ENCODE measurements around the gene ACTMAP.

Gene ACTMAP

GRCh38 chr19:40747536-40747935 lies 2.7 kb downstream of the ACTMAP start:
- H3K4me1 ChIP-seq (ENCODE audit: control insufficient read depth, insufficient read depth, low read length), result peaks cover 16% of the 10 kb centered on the region
- ChIA-PET CTCF (interaction anchor here (0.6 to 3.4 kb wide), 4 partner anchors 14 to 119 kb away, joined by 3 to 38 read pairs (median 4); no protein-coding TSS in a partner anchor), POLR2A (interaction anchor here (0.6 to 2.1 kb wide), 3 partner anchors 31 to 86 kb away, joined by 4 to 7 read pairs (median 6); partner anchors contain the start of genes COQ8B, ITPKC and RAB4B)

DNA sequence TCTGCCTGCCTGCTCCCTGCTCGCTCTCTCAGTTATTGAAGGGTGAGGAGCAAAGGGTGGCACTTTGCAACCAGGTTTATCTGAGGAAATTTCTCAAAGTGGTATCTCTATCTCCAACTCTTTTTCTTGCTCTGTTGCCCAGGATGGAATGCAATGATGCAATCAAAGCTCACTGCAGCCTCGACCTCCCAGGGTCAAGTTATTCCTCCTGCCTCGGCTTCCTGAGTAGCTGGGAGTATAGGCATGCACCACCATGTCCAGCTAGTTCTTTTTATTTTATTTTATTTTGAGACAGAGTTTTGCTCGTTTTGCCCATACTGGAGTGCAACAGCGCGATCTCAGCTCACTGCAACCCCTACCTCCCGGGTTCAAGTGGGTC lies 4.9 kb downstream of the ACTMAP start:
- no peaks in the 10 kb centered on the region for H3K9me3 ChIP-seq (ENCODE audit: control insufficient read depth, insufficient read depth, low read depth, low read length)
- POLR2A ChIA-PET, result interaction anchor here (0.6 to 4.2 kb wide), 7 partner anchors 9 to 135 kb away, joined by 4 to 30 read pairs (median 6); partner anchors contain the start of genes COQ8B, EGLN2, ITPKC and RAB4B
- no peak overlapping the region for H3K4me3 ChIP-seq (ENCODE audit: low read depth, low read length)
- TF ChIP-seq GLIS1 (tag by site-specific recombination; IDR thresholded peaks at IDR 0.05), result peak; percentile 94
- TF ChIP-seq ZNF654 (tag by site-specific recombination; IDR thresholded peaks at IDR 0.05; ENCODE audit: low read depth), result no peak
- peak; percentile 80 for TF ChIP-seq OSR2 (tag by site-specific recombination; IDR thresholded peaks at IDR 0.05)
- peak; percentile 42; the same call in 1 of the 2 replicates for TF ChIP-seq ZIC2 (tag by site-specific recombination; IDR thresholded peaks at IDR 0.05)
- CTCF ChIA-PET, result interaction anchor here (0.6 to 3.3 kb wide), 9 partner anchors 9 to 604 kb away, joined by 3 to 23 read pairs (median 6); partner anchors contain the start of genes COQ8B and ITPKC
- H3K27ac ChIP-seq (ENCODE audit: extremely low read depth, low read depth, low read length), result peak overlapping the region; percentile 49; the same call in 1 of the 2 replicates
- peaks cover 13% of the 10 kb centered on the region for H3K4me1 ChIP-seq (ENCODE audit: control insufficient read depth, insufficient read depth, low read length)
- peaks cover 49 to 54% of the 10 kb centered on the region in 2 experiments; a peak in 2 of 3 replicates for H3K36me3 ChIP-seq (ENCODE audit: control insufficient read depth in 2 of 2, insufficient read depth in 1 of 2, low read length in 2 of 2)

More at GRCh38 chr19:40747536-40747935, 2.7 kb downstream of the ACTMAP start:
- TF ChIP-seq ZSCAN16 (tag by site-specific recombination; IDR thresholded peaks at IDR 0.05), result no peak
- no peak for TF ChIP-seq ZNF2 (tag by site-specific recombination; IDR thresholded peaks at IDR 0.05)
- no peak for TF ChIP-seq ZBTB6 (tag by site-specific recombination; IDR thresholded peaks at IDR 0.05)
- TF ChIP-seq ZFP69B (tag by site-specific recombination; IDR thresholded peaks at IDR 0.05), result no peak
- TF ChIP-seq ZNF18 (tag by site-specific recombination; IDR thresholded peaks at IDR 0.05), result no peak
- no peak for TF ChIP-seq ZNF473 (tag by site-specific recombination; IDR thresholded peaks at IDR 0.05)
- no peak for TF ChIP-seq ZNF596 (tag by site-specific recombination; IDR thresholded peaks at IDR 0.05)
- TF ChIP-seq ZNF121 (tag by site-specific recombination; IDR thresholded peaks at IDR 0.05), result peak; percentile 99
- TF ChIP-seq, protein P1, sequence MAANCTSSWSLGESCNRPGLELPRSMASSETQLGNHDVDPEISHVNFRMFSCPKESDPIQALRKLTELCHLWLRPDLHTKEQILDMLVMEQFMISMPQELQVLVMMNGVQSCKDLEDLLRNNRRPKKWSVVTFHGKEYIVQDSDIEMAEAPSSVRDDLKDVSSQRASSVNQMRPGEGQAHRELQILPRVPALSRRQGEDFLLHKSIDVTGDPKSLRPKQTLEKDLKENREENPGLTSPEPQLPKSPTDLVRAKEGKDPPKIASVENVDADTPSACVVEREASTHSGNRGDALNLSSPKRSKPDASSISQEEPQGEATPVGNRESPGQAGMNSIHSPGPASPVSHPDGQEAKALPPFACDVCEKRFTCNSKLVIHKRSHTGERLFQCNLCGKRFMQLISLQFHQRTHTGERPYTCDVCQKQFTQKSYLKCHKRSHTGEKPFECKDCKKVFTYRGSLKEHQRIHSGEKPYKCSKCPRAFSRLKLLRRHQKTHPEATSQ (tag by site-specific recombination; IDR thresholded peaks at IDR 0.05), result no peak
- Histone ChIP-seq H3K36me3 (ENCODE audit: control insufficient read depth in 2 of 2, insufficient read depth in 1 of 2, low read length in 2 of 2) (peaks cover 35 to 52% of the 10 kb centered on the region in 2 experiments), H3K9me3 (ENCODE audit: control insufficient read depth, insufficient read depth, low read depth, low read length) (no peaks in the 10 kb centered on the region), H3K4me3 (ENCODE audit: low read depth, low read length) (no peak overlapping the region), H3K27ac (ENCODE audit: extremely low read depth, low read depth, low read length) (no peak overlapping the region)

DNA sequence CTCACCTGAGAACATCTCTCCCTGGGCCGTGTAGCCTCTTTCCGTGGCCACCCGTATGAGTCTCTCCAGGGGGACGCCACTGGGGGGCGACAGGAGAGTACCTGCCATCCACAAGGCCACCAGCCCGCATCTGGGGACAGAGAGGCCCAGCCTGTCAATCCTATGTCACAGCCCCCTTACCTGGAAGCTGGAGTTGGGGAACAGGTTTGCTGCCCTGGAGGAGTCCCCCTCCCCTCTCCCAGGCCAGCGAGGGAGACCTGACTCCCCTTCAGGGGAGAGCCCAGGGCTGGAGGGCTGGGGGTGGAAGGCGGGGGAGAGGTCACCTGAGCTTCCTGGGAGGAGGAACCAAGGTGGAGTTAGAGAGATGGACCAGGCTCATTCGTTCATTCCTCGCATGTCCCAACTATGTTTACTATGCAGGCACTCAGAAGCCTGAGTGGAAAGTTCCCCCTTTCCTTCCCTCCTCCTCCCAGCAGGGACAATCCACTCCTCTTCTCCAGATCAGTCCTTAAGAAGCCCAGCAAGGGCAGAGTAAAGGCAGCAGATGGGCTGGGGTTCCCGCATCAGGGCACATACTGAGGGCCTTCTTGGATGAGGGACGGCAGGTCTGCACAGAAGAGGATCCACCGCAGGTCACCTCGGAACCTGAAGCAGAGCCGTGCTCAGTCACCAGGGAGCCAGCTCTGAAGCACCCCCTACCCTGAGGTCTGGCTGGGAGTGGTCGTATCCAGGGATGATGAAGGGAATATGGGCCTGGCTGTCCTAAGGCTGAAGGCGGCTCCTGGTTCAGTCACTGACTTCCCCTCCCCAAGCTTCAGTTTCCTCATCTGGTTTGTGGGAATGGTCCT lies 5.5 kb downstream of the ACTMAP start:
- H3K36me3 ChIP-seq (ENCODE audit: control insufficient read depth in 2 of 2, insufficient read depth in 1 of 2, low read length in 2 of 2), result peaks cover 51 to 54% of the 10 kb centered on the region in 2 experiments; a peak in 2 of 3 replicates
- CTCF ChIA-PET, result interaction anchor here (0.6 to 3.3 kb wide), 19 partner anchors 10 to 1659 kb away, joined by 3 to 23 read pairs (median 4); partner anchors contain the start of genes COQ8B and ITPKC
- POLR2A ChIA-PET, result interaction anchor here (0.6 to 4.3 kb wide), 9 partner anchors 9 to 400 kb away, joined by 3 to 30 read pairs (median 6); partner anchors contain the start of genes COQ8B, EGLN2, ITPKC and RAB4B
- peak overlapping the region; percentile 49; the same call in 1 of the 2 replicates for H3K27ac ChIP-seq (ENCODE audit: extremely low read depth, low read depth, low read length)
- no peak overlapping the region for H3K4me3 ChIP-seq (ENCODE audit: low read depth, low read length)
- peaks cover 11% of the 10 kb centered on the region for H3K4me1 ChIP-seq (ENCODE audit: control insufficient read depth, insufficient read depth, low read length)
- no peaks in the 10 kb centered on the region for H3K9me3 ChIP-seq (ENCODE audit: control insufficient read depth, insufficient read depth, low read depth, low read length)
- TF ChIP-seq ZNF660 (tag by site-specific recombination; IDR thresholded peaks at IDR 0.05) (no peak), WT1 (tag by site-specific recombination; IDR thresholded peaks at IDR 0.05) (0 out of 2 replicates have a peak, but pooled peaks have one; percentile 26), ZNF600 (tag by site-specific recombination; IDR thresholded peaks at IDR 0.05) (peak; percentile 68), ZNF266 (tag by site-specific recombination; IDR thresholded peaks at IDR 0.05; ENCODE audit: low read depth) (no peak), ZBTB17 (tag by site-specific recombination; IDR thresholded peaks at IDR 0.05) (peak; percentile 52), ZBTB6 (tag by site-specific recombination; IDR thresholded peaks at IDR 0.05) (no peak), PRDM10 (tag by site-specific recombination; IDR thresholded peaks at IDR 0.05) (peak; percentile 83), ZIC2 (tag by site-specific recombination; IDR thresholded peaks at IDR 0.05) (peak; percentile 24; the same call in 1 of the 2 replicates)
